ENCODE data around the gene NDP. TPM values are rescaled to one million over a fixed set of nuclear protein-coding genes. Genes with fewer than 3 reads are reported as not detected.

NDP gene
- 0.28 and 0.43 TPM in 2 replicates for total RNA-seq

GRCh38 chrX:43973249-43974099 is at the start of gene NDP:
NDP (minus strand) TSS chrX:43973390; CDS start chrX:43958645, 14,745 bp downstream.

Other genes starting within 250 kb of the NDP start
- 0.28 and 0.55 TPM in 2 replicates for gene MAOB, start 90.9 kb downstream of the NDP start, total RNA-seq